SK-N-MC (cell line): ENCODE results near the gene ARAP2.

Source experiments
- EZH2 ChIP-seq: fragments of 200-600 bp; sonication (generic); IDR thresholded peaks from one replicate; pipeline ENCODE4 v1.6.1; 2017; ENCODE audit warnings: antibody characterized with exemption
- FOXP2 ChIP-seq: optimal IDR thresholded peaks from 2 replicates; pipeline ENCODE3; 2011; ENCODE audit warnings: mild to moderate bottlenecking, moderate library complexity; ENCODE audit not compliant: insufficient read depth; ENCODE audit errors: extremely low read length, control extremely low read depth
- POLR2AphosphoS5 ChIP-seq: IDR thresholded peaks from 2 replicates; pipeline ENCODE4 v1.6.1; 2012; ENCODE audit warnings: mild to moderate bottlenecking, low read depth, low read length, borderline replicate concordance

GRCh38 chr4:36198861-36199260, 45.5 kb downstream of the ARAP2 start:
- TF ChIP-seq POLR2AphosphoS5 (no peak), EZH2 (no peak), FOXP2 (no peak)
